ENCODE data around the gene LRRC4C.

The LRRC4C gene

DNA sequence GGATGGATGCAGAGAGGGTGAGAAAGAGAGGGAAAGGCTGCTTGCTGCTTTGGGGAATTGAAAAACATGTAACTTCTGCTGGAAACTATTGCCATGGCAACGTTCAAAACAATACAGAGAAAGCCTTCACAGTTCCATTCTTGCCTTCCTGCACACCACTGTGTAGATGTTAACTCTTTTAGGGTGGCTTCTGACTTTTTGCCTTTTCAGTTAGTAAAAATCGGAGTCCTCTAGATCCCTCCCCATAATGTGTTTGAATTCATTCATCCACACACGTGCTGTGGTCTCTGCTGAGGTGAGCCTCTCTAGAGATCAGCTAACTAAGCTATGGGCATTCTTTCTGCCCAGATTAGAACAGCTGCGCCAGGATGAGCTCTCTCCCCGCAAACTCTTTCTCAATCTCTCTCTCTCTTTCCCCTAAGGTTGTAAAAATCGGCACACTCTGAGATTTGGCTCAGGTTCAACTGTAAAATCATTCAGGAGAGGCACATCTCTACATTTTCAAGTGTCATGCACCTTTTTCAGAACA is 1178.3 kb downstream of the LRRC4C start:
- DNase-seq, result no peak

DNA sequence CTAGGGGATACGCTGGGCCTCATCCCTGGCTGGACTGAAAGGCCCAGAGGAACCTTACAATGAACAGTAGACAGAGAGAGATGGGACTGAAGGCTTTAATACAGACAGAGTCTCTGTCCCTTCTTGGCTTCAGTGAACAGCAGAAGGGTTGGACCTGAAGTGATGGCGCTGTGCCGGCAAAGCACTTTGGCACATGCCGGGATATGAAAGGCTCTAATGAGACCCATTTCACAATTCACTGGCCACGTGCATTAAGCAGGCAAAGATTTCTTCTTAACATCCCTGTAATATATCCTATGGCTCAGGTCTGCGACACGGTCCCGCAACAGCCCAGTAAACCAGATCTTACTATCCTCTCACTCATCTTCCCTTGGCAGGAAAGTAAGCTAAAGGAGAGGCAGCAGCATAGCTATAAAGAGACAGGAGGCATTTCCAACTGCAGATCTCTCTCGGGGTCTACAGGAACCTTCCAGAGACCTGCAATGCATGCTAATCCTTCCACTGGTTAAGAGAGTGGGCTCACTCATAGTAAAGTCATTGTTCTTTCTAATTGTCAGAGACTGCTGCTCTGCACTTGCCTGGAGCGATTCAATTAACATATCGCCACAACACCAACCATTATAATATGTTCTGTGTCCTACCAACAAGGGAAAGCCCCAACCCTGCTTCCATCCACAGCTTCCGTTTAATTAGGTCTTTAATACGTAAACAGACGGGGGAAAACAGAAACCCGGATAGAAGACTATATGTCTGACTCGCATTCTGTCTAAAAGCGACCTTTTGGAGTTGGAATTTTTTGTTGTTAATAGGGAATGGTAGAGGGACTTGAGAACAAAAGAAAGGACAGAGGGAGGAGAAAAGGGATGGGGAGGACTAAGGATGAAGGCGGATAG is 1179.0 kb downstream of the LRRC4C start:
- DNase-seq, result no peak

DNA sequence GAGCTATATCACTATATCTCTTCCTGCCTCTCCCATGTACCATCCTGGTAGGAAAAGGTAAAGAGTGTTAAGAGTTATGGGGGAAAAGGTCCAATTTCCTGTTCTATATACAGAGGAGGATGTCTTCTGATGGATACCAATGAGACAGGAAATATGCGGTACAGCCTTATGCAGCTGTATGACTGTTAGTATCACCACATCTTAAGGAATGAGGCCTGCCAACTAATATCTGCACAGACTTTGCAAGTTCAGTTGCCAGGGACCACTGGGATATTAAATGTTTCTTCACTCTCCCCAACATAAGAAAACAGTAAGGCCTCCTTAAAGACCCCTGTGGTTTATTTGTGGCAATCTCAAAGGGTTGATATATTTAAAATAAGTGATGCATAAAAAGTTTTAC is 1182.5 kb downstream of the LRRC4C start:
- no peak for DNase-seq

DNA sequence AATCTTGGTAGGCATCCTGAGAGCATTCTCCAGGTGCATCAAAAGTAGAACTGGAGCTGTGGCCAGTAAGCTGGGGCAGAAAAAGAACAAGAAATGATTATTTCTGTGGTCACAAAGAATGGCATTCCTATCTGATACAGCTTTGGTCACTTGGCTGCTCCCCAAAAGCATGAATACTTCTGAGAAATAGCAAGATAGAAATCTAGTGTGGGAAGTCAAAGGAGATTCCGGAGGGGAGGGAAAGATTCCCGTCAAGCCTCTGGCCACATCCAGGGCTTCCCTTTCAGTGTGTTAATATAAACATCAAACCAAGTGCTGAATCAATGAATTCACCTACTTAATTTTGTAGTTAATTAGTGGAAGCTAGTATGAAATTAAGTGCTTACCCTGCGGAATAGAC is 1185.4 kb downstream of the LRRC4C start:
- no peak for DNase-seq

DNA sequence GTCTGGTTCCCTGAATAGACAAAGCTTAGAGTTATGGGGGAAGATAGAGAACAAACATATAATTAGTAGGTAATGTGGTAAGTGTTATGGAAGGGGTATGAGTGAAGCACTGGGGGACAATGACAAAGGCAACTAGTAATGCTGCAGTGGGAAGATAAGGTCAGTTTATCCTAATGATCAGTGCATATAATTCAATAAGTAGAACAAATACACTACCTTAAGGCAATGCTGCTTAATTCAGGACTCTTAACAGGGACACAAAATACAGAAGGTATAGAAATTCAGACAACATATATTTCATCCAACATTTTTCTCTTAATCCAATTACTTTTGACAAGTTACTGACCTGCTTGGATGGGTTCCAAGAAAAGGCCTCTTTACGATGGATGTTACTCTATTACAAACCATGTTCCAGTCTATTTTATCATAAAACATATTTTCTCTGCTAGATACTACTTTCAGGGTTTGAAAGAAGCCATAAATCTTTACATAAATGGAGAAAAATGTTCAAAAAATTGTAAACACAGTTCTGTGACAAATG is 1186.2 kb downstream of the LRRC4C start:
- no peak for DNase-seq

DNA sequence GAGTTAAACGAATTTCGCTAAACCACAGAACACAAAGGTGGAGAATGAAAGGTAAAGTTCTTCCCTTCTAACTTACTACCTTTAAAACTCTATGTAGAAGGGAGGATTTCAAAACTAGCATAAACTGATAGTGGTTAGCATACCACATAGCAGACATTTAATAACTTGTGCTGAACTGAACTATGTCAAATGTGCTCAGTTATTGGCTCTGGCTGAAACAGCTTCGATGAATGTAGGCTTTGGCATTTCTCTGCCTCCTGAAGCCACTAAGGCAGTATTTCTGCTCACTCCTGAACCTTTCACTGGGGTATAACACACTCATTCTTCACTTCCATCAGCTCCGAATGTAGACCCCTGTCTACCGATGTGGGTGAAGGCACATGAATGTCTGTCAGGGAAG is 1188.1 kb downstream of the LRRC4C start:
- no peak for DNase-seq

DNA sequence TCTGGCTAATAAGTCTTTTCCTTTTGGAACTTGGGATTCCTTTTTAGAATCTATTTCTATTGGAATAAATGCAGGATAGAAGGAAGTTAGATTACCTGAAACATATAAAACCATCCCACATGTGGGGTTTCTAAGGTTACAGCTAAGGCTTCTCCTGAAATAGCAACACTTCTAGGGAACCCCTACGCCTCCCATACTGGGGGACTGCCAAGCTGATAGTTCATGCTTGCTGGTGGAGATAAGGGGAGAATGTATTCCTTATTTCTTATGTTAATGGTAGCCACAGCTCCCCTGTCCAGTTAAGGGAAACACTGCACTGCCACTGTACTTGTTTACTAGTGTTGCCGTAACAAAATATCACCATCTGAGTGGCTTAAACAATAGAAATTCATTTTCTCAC is 1189.6 kb downstream of the LRRC4C start:
- no peak for DNase-seq

DNA sequence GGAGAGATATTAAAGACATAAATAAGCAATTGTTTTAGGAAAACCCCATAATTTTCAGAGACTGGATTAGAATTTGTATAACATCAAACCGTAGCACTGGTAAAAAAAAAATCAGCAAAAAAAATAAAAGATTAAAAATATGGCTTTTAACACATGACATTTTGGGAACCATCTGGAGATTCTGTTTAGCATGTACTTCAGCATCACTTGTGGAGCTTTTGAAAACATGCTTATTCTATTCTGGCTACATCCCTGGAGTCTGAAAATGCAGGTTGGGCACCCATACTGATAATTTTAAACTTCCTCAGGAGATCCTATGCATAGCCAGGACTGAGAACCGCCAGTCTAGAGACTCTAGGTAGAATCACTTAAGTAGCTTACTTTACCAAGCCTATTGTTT is 1190.9 kb downstream of the LRRC4C start:
- no peak for DNase-seq

DNA sequence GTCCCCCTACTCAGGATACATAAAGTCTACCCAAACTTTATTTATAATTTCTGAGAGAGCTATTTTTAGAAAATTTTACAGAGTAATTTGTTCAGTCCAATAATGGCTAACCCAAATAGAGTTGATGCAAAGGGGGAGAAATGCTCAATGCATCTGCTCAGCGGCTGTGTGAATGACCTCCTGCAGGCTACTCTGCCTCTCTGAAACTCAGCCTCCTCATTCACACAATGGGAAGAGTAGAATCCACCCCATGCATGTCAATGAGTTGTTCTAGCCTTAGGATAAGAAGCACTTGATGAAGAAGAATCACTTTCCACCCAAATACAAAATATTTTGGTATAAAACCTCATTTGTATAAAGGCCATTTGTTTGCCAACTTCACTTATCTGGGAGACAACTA is 1204.0 kb downstream of the LRRC4C start:
- no peak for DNase-seq

DNA sequence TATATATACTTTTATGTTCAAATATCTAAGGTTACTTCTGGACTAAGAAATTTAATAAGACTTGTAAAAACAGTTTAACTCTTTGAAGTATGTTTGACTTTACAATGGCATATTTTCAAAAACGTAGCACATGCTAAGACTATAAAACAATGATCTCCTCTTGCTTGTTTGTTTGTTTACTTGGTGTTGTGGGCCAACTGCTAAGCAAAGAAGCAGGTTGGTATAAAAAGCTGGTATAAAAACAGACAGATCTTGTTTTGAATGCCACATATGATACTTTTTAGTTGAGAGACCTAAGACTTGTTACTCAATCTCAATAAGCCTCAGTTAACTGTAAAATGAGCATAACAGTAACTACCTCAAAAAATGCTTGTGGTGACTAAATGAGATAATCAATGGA is 1206.3 kb downstream of the LRRC4C start:
- no peak for DNase-seq

DNA sequence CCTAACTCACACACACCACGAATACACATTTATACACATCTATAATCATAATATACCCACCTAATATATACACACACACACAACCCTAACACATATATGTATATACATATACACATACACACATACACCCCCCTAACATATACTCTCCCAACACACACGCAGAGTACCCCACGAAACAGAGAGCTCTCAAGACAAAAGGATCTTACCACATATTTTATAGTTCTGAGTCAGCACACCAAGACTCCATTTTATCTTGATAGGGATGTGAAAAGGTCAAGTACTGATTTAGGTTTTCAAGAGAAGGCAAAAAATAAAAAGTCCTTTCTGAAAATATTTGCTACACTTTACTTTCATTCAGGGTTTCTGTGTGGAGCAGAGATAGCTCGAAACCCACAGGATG is 1207.2 kb downstream of the LRRC4C start:
- no peak for DNase-seq

DNA sequence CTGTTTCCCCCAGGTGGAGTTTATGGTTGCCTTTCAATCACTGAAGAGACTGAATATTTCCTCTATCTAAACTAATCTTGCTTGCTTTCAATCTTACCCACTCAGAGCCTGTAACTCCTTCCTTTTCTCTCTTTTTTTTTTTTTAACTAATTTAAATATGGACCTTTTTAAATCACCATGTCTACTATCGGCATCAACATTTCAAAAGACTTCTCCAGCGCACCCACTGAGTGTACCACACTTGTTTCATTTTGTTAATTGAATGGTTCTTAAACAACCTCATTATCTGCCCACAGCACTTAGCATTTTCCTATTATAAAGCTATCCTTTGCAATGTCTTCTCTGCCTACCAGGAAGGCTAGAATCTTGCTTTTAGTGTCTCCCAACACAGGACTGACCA is 1212.5 kb downstream of the LRRC4C start:
- no peak for DNase-seq

DNA sequence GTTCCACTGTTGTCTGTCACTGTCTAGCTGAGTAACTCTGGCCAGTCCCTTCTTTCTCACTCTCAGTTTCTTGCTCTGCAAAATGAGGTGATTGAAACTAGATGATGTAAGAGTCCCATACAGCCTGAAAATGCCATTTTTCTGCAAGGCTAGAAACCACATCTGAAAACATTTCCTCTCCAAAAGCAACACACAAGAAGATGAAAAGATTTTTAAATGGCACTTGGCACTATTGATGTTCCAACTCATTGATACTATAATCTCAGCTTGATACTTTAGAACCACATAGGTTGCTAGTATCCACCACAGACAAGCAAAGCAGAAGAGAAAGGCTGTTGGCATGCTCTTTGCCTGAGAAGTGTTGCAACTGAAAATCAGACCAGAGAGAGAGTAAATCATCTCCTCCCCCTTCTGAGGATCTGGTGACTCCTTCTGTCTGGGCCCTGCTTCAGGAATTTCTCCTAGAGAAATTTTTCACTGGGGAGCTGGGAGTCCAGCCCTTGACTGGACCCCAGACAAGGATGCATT is 1217.9 kb downstream of the LRRC4C start:
- DNase-seq, result no peak

DNA sequence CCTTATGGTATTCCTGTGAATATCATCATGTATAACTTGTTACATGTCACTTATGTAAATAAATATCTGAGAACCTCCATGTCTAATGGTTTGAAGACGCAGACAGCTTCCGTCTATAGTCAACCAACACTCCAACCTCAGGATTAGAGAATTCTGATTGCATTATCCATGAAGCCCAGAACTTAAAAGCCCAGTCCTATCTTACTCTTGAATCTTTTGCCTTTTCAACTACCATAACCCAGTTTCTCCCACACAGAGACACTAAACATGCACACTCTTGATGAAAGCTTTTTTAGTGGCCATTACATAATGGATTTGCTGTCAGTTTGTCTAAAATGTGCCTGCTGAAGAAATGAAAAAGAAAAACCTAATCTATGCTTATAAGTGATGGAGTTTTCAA is 1219.2 kb downstream of the LRRC4C start:
- no peak for DNase-seq

DNA sequence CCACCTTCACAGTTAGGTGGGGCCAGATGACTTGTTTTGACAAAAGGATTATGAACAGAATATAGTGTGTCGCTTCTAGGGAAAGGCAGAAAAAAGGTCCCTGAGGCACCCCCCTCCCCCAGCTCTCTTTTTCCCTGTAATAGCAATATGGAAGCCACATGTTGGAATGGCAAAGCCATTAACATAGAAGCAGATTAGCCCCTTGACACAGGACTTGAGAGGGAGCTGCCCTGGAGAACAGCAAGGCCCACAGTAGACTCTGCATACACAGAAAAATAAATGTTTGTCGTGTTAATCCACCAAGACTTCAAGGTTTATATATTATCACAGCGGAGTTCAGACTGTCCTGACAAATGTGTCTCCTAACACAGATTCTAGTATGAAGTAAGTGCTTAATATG is 1222.9 kb downstream of the LRRC4C start:
- DNase-seq, result no peak

DNA sequence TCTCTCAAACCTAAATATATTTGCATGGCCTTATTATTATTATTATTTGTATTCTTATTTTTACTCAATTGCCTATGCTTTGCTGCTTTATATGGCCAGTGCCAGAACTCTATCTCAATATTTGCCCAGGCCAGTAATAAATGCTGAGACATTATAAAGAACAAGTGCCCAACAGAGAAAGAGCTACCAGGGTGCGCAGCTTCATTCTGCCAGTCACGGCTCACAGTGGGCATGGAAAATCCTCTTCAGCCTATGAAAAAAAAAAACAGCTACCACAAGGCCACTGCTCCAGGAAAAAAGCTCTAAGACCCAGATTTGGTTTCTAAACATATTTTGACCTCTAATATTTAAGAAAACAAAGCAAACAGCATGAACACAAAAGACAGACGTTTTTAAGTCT is 1223.6 kb downstream of the LRRC4C start:
- no peak for DNase-seq

DNA sequence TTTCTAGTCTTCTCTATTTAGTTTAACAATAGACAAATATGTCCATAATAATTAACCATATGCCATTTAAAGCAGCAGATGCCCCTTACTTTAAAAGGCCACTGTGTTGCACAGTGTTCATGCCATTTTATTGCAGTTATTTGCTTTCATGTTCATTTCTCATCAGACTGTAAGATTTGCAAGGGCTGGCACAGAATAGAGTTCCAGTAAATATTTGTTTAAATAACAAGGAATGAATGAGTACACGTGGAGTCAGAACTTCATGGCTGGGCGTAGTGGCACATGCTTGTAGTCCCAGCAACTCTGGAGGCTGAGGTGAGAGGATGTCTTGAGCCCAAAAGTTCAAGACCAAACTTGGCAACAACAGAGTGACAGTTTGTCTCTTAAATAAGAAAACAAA is 1228.6 kb downstream of the LRRC4C start:
- no peak for DNase-seq

DNA sequence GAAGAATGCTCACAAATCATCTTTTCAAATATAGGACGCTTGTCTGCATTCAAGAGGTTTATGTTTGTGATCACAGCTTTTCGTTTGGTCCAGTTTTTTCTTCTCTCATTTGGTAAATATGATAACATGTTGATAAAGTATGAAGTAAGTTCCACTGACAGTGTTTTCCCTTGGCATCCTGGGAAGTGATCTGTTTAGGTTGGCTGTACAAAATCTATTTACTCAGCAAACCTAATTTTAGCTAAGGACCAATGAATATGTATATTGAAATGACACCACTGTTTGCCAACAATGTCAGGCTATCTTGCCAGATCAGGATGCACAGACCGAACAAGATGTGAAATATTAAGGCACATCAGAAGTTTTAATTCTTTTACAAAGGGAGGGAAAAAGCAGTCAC is 1230.8 kb downstream of the LRRC4C start:
- no peak for DNase-seq

DNA sequence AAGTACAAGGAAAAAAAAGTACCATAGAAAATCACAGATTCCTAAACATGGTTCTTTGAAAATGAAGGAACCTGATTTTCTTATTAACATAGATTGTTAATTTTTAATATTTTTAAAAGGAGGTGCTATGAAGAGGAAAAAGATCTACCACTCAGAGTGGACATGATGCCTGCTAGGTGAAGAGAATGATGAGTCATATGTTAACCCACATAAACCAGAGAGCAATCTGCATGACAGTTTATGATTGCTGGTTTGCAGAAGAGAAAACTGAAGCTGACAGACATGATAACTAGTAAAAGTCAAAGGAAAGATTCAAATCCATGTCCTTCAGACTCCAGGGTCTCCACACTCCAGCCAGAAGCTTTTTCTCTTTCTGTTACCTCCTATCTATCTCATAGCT is 1231.7 kb downstream of the LRRC4C start:
- DNase-seq, result no peak

DNA sequence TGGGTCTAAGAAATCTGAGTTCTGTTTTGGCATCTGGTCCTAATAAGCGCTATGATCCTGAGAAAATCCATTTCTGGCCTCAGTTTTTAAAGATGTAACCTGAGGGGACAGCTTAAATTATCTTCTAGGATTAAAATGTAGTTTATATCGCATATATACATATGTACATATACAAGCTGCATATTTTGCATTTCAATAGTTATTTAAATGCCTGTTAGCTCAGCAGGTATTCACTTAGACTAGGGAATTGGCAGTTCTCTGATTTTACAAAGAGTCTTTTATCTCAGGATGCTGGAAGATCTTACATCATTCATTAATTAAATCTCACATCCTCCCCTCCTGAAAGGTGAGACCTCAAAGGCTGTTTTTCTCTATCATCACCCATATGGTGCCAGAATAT is 1232.8 kb downstream of the LRRC4C start:
- no peak for DNase-seq

DNA sequence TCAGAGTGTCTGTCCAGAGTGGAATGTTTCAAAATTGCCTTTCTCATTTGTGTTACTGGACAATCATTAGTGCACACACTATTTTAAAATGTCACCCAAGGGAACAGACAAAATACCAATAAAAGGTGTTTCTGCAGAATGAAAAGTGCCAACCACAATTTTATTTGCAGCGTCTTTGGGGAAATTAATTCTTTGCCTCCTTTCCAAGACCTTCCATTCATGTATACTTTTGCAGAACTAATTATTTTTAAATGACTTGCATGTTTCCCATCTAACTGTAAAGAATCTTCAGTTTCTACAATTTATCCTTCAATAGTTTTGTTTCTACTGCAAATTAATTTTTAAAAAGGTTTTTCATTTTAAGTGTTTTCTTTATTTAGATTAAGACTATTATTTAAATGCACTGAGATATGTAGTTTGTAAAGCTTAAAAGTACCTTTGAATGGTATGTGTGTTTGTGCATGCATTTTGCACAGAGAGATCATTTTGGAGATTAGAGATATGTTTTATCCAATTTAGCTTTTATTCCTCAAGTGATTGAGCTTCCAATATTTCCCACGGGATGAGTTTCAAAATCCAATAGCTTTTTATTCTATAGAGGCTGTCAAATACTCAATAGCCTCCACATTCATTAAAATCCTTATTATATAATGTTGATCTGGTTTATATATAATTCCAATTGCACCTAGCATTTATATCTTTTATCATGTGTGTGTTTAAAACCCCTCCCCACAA is 1235.7 kb downstream of the LRRC4C start:
- no peak for DNase-seq

DNA sequence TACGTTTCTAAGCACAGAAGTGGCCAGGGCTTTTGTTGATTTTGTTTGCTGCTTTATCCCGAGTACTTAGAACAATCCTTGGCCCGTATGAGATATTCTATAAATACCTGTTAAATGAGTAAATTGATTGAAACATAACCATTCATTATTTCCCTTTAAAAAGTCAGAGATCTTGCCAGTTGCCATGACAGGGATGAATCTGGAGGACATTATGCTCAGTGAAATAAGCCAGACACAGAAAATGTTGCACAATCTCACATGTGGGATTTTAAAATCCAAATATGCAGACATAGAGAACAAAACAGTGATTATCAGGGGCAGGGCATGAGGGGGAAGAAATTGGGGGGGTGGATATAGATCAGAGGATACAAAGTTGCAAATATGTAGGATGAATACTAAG is 1240.1 kb downstream of the LRRC4C start:
- no peak for DNase-seq

DNA sequence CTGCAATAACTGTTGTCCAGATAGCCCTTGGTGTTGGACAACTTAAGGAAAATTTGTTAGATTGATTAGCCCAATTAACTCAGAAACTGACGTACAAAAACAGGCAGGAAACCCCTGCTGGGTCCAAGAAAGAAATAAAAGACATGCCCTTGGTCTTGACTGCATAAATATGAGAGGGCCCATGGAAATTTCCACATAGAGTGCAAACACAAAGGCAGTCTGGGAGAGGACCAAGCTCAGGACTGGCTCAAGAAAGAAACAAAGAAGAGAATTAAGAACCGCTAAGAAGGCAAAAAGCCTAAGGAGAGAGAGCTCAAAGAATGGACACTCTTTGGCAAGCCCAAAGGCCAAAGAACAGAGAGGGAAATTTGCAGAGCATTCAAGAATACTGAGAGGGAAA is 1243.9 kb downstream of the LRRC4C start:
- no peak for DNase-seq

DNA sequence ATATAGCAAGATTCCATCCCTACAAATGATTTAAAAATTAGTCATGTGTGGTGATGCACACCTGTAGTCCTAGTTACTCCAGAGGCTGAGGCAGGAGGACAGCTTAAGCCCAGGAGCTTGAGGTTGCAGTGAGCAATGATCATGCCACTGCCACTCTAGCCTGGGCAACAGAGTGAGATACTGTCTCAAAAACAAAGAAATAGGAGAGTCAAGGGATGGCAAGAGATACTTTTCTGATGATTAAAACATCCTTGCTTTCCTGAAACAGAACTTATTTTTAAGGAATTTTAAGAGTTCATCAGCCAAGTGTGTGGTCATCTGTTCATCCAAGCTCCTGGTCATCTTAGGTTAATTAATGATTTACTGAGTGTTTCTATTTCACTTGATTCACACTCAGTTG is 1252.0 kb downstream of the LRRC4C start:
- DNase-seq, result no peak
